DND-41 (cell line): ENCODE measurements around the gene ANKFN1.

ENCODE experiments used
- ATAC-seq: fragments of 200-7000 bp; cut with Tn5 transposase; 3 replicates; pipeline ENCODE4 v1.9.1; 2021; ENCODE audit warnings: low read depth; ENCODE audit not compliant: insufficient read depth
- DNase-seq: peaks from one replicate; pipeline ENCODE4 v3.0.0-alpha.2; 2020
- H2AFZ ChIP-seq: 2 replicates; pipeline ENCODE4 v1.6.0; 2012; ENCODE audit warnings: low read depth, low read length
- H3K27ac ChIP-seq: 2 replicates; pipeline ENCODE4 v1.5.1; 2012; ENCODE audit warnings: low read length, inconsistent platforms
- H3K27me3 ChIP-seq: fragments of 200-600 bp; sonication (generic); 2 replicates; pipeline ENCODE4 v1.6.0; 2012; ENCODE audit warnings: low read length, mild to moderate bottlenecking, inconsistent platforms; ENCODE audit not compliant: insufficient read depth, poor library complexity
- H3K36me3 ChIP-seq: 2 replicates; pipeline ENCODE4 v1.5.1; 2012; ENCODE audit warnings: low read length, inconsistent platforms; ENCODE audit not compliant: insufficient read depth
- H3K4me1 ChIP-seq: 2 replicates; pipeline ENCODE4 v1.5.1; 2012; ENCODE audit warnings: mild to moderate bottlenecking, low read length; ENCODE audit not compliant: insufficient read depth
- H3K4me2 ChIP-seq: 2 replicates; pipeline ENCODE4 v1.6.0; 2012; ENCODE audit warnings: mild to moderate bottlenecking, moderate library complexity, low read length, inconsistent platforms; ENCODE audit not compliant: insufficient read depth
- H3K4me3 ChIP-seq, 2 experiments: fragments of 200-600 bp in 1 of 2; shearing (Covaris generic) in 1 of 2; 2 replicates each; pipeline ENCODE4 v1.5.1; 2012 to 2016; ENCODE audit warnings: inconsistent platforms in 2 of 2, low read length in 2 of 2, mild to moderate bottlenecking in 2 of 2, low read depth in 1 of 2, moderate library complexity in 1 of 2
- H3K79me2 ChIP-seq: 2 replicates; pipeline ENCODE4 v1.6.0; 2012; ENCODE audit warnings: low read length, inconsistent platforms; ENCODE audit not compliant: insufficient read depth
- H3K9ac ChIP-seq: 2 replicates; pipeline ENCODE4 v1.6.0; 2012; ENCODE audit warnings: low read depth, mild to moderate bottlenecking, inconsistent platforms, low read length, moderate library complexity
- H3K9me3 ChIP-seq: 2 replicates; pipeline ENCODE4 v1.5.1; 2012; ENCODE audit warnings: low read length, moderate library complexity, mild to moderate bottlenecking, inconsistent platforms; ENCODE audit not compliant: insufficient read depth, severe bottlenecking
- H4K20me1 ChIP-seq: 2 replicates; pipeline ENCODE4 v1.6.0; 2012; ENCODE audit warnings: low read length; ENCODE audit not compliant: insufficient read depth
- CTCF ChIP-seq: IDR thresholded peaks from 2 replicates; pipeline ENCODE4 v1.5.1; 2012; ENCODE audit warnings: borderline replicate concordance, low read length, moderate library complexity, mild to moderate bottlenecking; ENCODE audit not compliant: poor library complexity, severe bottlenecking; ENCODE audit errors: extremely low read depth
- EZH2 ChIP-seq: IDR thresholded peaks from 3 replicates; pipeline ENCODE4 v1.6.1; 2012; ENCODE audit warnings: borderline replicate concordance, low read depth, mild to moderate bottlenecking, moderate library complexity, low read length, inconsistent platforms; ENCODE audit not compliant: severe bottlenecking

Gene ANKFN1

GRCh38 chr17:56445692-56446411, 292.6 kb downstream of the ANKFN1 start:
- Histone ChIP-seq H3K27me3 (no peaks in the 10 kb centered on the region), H3K36me3 (no peaks in the 10 kb centered on the region), H3K4me3 (no peak overlapping the region), H3K79me2 (no peaks in the 10 kb centered on the region), H3K27ac (no peak overlapping the region), H2AFZ (no peak overlapping the region), H3K9ac (no peak overlapping the region), H3K4me1 (no peaks in the 10 kb centered on the region), H4K20me1 (no peaks in the 10 kb centered on the region), H3K4me2 (no peak overlapping the region), H3K9me3 (no peaks in the 10 kb centered on the region)
- DNase-seq: no peak
- no peak for ATAC-seq
- no peak for TF ChIP-seq CTCF
- no peak for TF ChIP-seq EZH2

- H3K36me3 ChIP-seq: no peaks in the 10 kb centered on the region
- TF ChIP-seq EZH2 (no peak), CTCF (no peak)
Measured at GRCh38 chr17:56447171-56447570, 293.9 kb downstream of the ANKFN1 start.

GRCh38 chr17:56448371-56448770, 295.1 kb downstream of the ANKFN1 start:
- DNase-seq (no peak), ATAC-seq (no peak)
- no peaks in the 10 kb centered on the region for H3K79me2 ChIP-seq
- H3K4me2 ChIP-seq: no peak overlapping the region
- no peak overlapping the region for H3K4me3 ChIP-seq
- H3K4me1 ChIP-seq: no peaks in the 10 kb centered on the region
- H4K20me1 ChIP-seq: no peaks in the 10 kb centered on the region
- H3K36me3 ChIP-seq: no peaks in the 10 kb centered on the region
- no peak overlapping the region for H3K27ac ChIP-seq
- no peak overlapping the region for H2AFZ ChIP-seq
- no peaks in the 10 kb centered on the region for H3K9me3 ChIP-seq
- H3K27me3 ChIP-seq: no peaks in the 10 kb centered on the region
- H3K9ac ChIP-seq: no peak overlapping the region
- no peak for TF ChIP-seq EZH2
- no peak for TF ChIP-seq CTCF

More at GRCh38 chr17:56447171-56447570, 293.9 kb downstream of the ANKFN1 start:
- DNase-seq (no peak), ATAC-seq (no peak)
- H3K27me3 ChIP-seq: no peaks in the 10 kb centered on the region
- H3K4me1 ChIP-seq: no peaks in the 10 kb centered on the region
- no peaks in the 10 kb centered on the region for H3K79me2 ChIP-seq
- H4K20me1 ChIP-seq: no peaks in the 10 kb centered on the region
- H3K9me3 ChIP-seq: no peaks in the 10 kb centered on the region
- no peak overlapping the region for H3K9ac ChIP-seq
- no peak overlapping the region for H2AFZ ChIP-seq
- H3K4me3 ChIP-seq: no peak overlapping the region
- H3K27ac ChIP-seq: no peak overlapping the region
- H3K4me2 ChIP-seq: no peak overlapping the region
